IPS DF 19.7 (cell line): Measurements from ENCODE around the gene CNOT10.
"Not testable (repeated sequence)": the region's sequence is repeated elsewhere in the genome, so short reads cannot be mapped to it uniquely, and the experiment has no call there.

Source experiments
- DNase-seq: peaks from one replicate; pipeline ENCODE4 v3.0.0-alpha.2; 2013; ENCODE audit warnings: low read depth, low spot score

CNOT10 gene

GRCh38 chr3:32686713-32687112 lies 1.7 kb downstream of the CNOT10 start:
- DNase-seq, result no peak

GRCh38 chr3:32691847-32692246 lies 6.9 kb downstream of the CNOT10 start:
- no peak for DNase-seq

GRCh38 chr3:32696523-32696922 lies 11.5 kb downstream of the CNOT10 start:
- DNase-seq, result no peak

GRCh38 chr3:32698506-32698905 lies 13.5 kb downstream of the CNOT10 start:
- no peak for DNase-seq

- DNase-seq, result no peak
These were observed 14.4 kb downstream of the CNOT10 start for GRCh38 chr3:32699429-32699828.

- no peak for DNase-seq
These were observed 15.3 kb downstream of the CNOT10 start for GRCh38 chr3:32700244-32700643.

- DNase-seq, result no peak
These were observed 18.5 kb downstream of the CNOT10 start for GRCh38 chr3:32703491-32703972.

GRCh38 chr3:32705232-32705631 lies 20.2 kb downstream of the CNOT10 start:
- no peak for DNase-seq

GRCh38 chr3:32706348-32707025 lies 21.5 kb downstream of the CNOT10 start:
- DNase-seq, result no peak

GRCh38 chr3:32707026-32707370 lies 22.0 kb downstream of the CNOT10 start:
- DNase-seq, result no peak

GRCh38 chr3:32708672-32709283 lies 23.8 kb downstream of the CNOT10 start:
- DNase-seq, result no peak

GRCh38 chr3:32709346-32709745 lies 24.4 kb downstream of the CNOT10 start:
- no peak for DNase-seq

- DNase-seq, result no peak
These were observed 27.6 kb downstream of the CNOT10 start for GRCh38 chr3:32712506-32713055.

GRCh38 chr3:32713181-32713580 lies 28.2 kb downstream of the CNOT10 start:
- no peak for DNase-seq

GRCh38 chr3:32719335-32719734 lies 34.3 kb downstream of the CNOT10 start:
- no peak for DNase-seq

GRCh38 chr3:32719931-32720330 lies 34.9 kb downstream of the CNOT10 start:
- DNase-seq, result no peak

GRCh38 chr3:32725721-32726120 lies 40.7 kb downstream of the CNOT10 start:
- DNase-seq, result no peak

- no peak for DNase-seq
These were observed 48.7 kb downstream of the CNOT10 start for GRCh38 chr3:32733631-32734229.

GRCh38 chr3:32734756-32735155 lies 49.8 kb downstream of the CNOT10 start:
- no peak for DNase-seq

GRCh38 chr3:32743470-32743869 lies 58.5 kb downstream of the CNOT10 start:
- not testable (repeated sequence) for DNase-seq

GRCh38 chr3:32743934-32744333 lies 58.9 kb downstream of the CNOT10 start:
- no peak for DNase-seq

GRCh38 chr3:32751377-32751776 lies 66.4 kb downstream of the CNOT10 start:
- DNase-seq, result no peak

- DNase-seq, result no peak
These were observed 70.8 kb downstream of the CNOT10 start for GRCh38 chr3:32755761-32756160.
